Cardiac muscle cell (in vitro differentiated cells and primary cell): ENCODE measurements around the gene C2CD4A. TPM values are rescaled to one million over a fixed set of nuclear protein-coding genes. Genes with fewer than 3 reads are reported as not detected.

Experiments used
- DNase-seq, 2 donors: peaks; one replicate each; pipeline versions ENCODE4 v3.0.0 to v3.0.0-alpha.2; 2010 to 2017; ENCODE audit warnings: low read depth in 1 of 2, low spot score in 1 of 2
- H3K27ac ChIP-seq: fragments of 200-600 bp; sonication (generic); 2 replicates; pipeline ENCODE4 v1.5.1; 2016
- H3K27me3 ChIP-seq: fragments of 200-600 bp; sonication (generic); 2 replicates; pipeline ENCODE4 v1.6.0; 2016; ENCODE audit warnings: control low read depth
- H3K36me3 ChIP-seq: fragments of 200-600 bp; sonication (generic); 2 replicates; pipeline ENCODE4 v1.5.1; 2016; ENCODE audit warnings: control low read depth
- H3K4me1 ChIP-seq: fragments of 200-600 bp; sonication (generic); 2 replicates; pipeline ENCODE4 v1.8.1; 2017; ENCODE audit warnings: low read depth, mild to moderate bottlenecking, mixed run types
- H3K4me3 ChIP-seq: fragments of 200-600 bp; sonication (generic); 2 replicates; pipeline ENCODE4 v1.5.1; 2016; ENCODE audit warnings: mild to moderate bottlenecking
- H3K9me3 ChIP-seq: fragments of 200-600 bp; sonication (generic); 2 replicates; pipeline ENCODE4 v1.5.1; 2017; ENCODE audit warnings: low read depth, mild to moderate bottlenecking, control low read depth
- CTCF ChIP-seq: IDR thresholded peaks from 2 replicates; pipeline ENCODE4 v1.5.1; 2012; ENCODE audit warnings: low read depth, mild to moderate bottlenecking, low read length
- polyA plus RNA-seq: library from polyadenylated mRNA; unstranded; fragments of >200 nt; fragmentation: Nextera tagmentation; extraction: Ambion mirVana; gene quantifications from 2 replicates; pipeline ENCODE4 v1.2.1, GENCODE V29; 2016
- total RNA-seq: library from RNA; depleted of rRNA; stranded (reverse); fragments of >200 nt; gene quantifications from 2 replicates; pipeline ENCODE4 v1.2.3, GENCODE V29; 2016

The C2CD4A gene
- total and polyA plus RNA-seq, 2 experiments from 2014 or later = not detected

GRCh38 chr15:62094388-62094787, 27.6 kb downstream of the C2CD4A start:
- Histone ChIP-seq H3K27ac (no peak overlapping the region), H3K4me3 (no peak overlapping the region), H3K4me1 (no peaks in the 10 kb centered on the region), H3K9me3 (no peaks in the 10 kb centered on the region), H3K36me3 (no peaks in the 10 kb centered on the region), H3K27me3 (no peaks in the 10 kb centered on the region)
- DNase-seq = peak in 1 of 2 donors; percentile 11
- TF ChIP-seq CTCF = no peak

GRCh38 chr15:62099094-62099601, 32.4 kb downstream of the C2CD4A start:
- no peak for TF ChIP-seq CTCF
- Histone ChIP-seq H3K4me3 (no peak overlapping the region), H3K9me3 (no peaks in the 10 kb centered on the region), H3K36me3 (no peaks in the 10 kb centered on the region), H3K27me3 (no peaks in the 10 kb centered on the region), H3K27ac (no peak overlapping the region), H3K4me1 (no peaks in the 10 kb centered on the region)
- DNase-seq = peak in 1 of 2 donors; percentile 42

- no peak overlapping the region for H3K4me3 ChIP-seq
- no peaks in the 10 kb centered on the region for H3K4me1 ChIP-seq
- H3K27me3 ChIP-seq = no peaks in the 10 kb centered on the region
- DNase-seq = no peak
- TF ChIP-seq CTCF = no peak
- H3K27ac ChIP-seq = no peak overlapping the region
- H3K36me3 ChIP-seq = no peaks in the 10 kb centered on the region
- H3K9me3 ChIP-seq = no peaks in the 10 kb centered on the region
These were observed 36.7 kb downstream of the C2CD4A start for GRCh38 chr15:62103431-62103830.

- no peak for DNase-seq
- no peaks in the 10 kb centered on the region for H3K27me3 ChIP-seq
- H3K4me3 ChIP-seq = no peak overlapping the region
- H3K4me1 ChIP-seq = no peaks in the 10 kb centered on the region
- no peaks in the 10 kb centered on the region for H3K36me3 ChIP-seq
- no peak overlapping the region for H3K27ac ChIP-seq
- H3K9me3 ChIP-seq = no peaks in the 10 kb centered on the region
- no peak for TF ChIP-seq CTCF
These were observed 37.6 kb downstream of the C2CD4A start for GRCh38 chr15:62104401-62104800.

GRCh38 chr15:62104846-62105245, 38.1 kb downstream of the C2CD4A start:
- no peak for TF ChIP-seq CTCF
- Histone ChIP-seq H3K36me3 (no peaks in the 10 kb centered on the region), H3K27me3 (no peaks in the 10 kb centered on the region), H3K9me3 (no peaks in the 10 kb centered on the region), H3K27ac (no peak overlapping the region), H3K4me3 (no peak overlapping the region), H3K4me1 (no peaks in the 10 kb centered on the region)
- DNase-seq = no peak

- Histone ChIP-seq H3K4me3 (no peak overlapping the region), H3K4me1 (no peaks in the 10 kb centered on the region), H3K27ac (no peak overlapping the region), H3K27me3 (no peaks in the 10 kb centered on the region), H3K36me3 (no peaks in the 10 kb centered on the region), H3K9me3 (no peaks in the 10 kb centered on the region)
- no peak for TF ChIP-seq CTCF
- no peak for DNase-seq
These were observed 38.5 kb downstream of the C2CD4A start for GRCh38 chr15:62105266-62105665.
